ENCODE results near the gene TUBB3. TPM values are rescaled to one million over a fixed set of nuclear protein-coding genes. Genes with fewer than 3 reads are reported as not detected.

TUBB3 gene
- total RNA-seq, 4 donors from 2014 or later = 5.3 to 11.8 (median 9.1) TPM

GRCh38 chr16:89952049-89952448 lies 28.9 kb downstream of the TUBB3 start:
- no peak for TF ChIP-seq POLR2AphosphoS5 (IDR thresholded peaks at IDR 0.05)
- no peak for TF ChIP-seq EP300 (IDR thresholded peaks at IDR 0.05)
- TF ChIP-seq POLR2A (IDR thresholded peaks at IDR 0.05) = no peak
- no peak for TF ChIP-seq CTCF (IDR thresholded peaks at IDR 0.05)
- Histone ChIP-seq H3K27me3 (no peaks in the 10 kb centered on the region), H3K9me3 (no peaks in the 10 kb centered on the region), H3K27ac (no peak overlapping the region), H3K4me1 (peaks cover 0 to 24% (median 13%) of the 10 kb centered on the region in 3 donors), H3K36me3 (peaks cover 0 to 34% of the 10 kb centered on the region in 2 donors), H3K4me3 (no peak overlapping the region)
- no peak for ATAC-seq
- 92 to 95% methylated on average over 9 to 11 of the region's 12 CpGs for WGBS, 2 donors (ENCODE audit: low coverage in 1 of 2)

GRCh38 chr16:89952551-89952950 lies 29.4 kb downstream of the TUBB3 start:
- no peak for ATAC-seq
- no CpG with 5 or more reads among the region's 6 CpGs for WGBS, 2 donors (ENCODE audit: low coverage in 1 of 2)

DNA sequence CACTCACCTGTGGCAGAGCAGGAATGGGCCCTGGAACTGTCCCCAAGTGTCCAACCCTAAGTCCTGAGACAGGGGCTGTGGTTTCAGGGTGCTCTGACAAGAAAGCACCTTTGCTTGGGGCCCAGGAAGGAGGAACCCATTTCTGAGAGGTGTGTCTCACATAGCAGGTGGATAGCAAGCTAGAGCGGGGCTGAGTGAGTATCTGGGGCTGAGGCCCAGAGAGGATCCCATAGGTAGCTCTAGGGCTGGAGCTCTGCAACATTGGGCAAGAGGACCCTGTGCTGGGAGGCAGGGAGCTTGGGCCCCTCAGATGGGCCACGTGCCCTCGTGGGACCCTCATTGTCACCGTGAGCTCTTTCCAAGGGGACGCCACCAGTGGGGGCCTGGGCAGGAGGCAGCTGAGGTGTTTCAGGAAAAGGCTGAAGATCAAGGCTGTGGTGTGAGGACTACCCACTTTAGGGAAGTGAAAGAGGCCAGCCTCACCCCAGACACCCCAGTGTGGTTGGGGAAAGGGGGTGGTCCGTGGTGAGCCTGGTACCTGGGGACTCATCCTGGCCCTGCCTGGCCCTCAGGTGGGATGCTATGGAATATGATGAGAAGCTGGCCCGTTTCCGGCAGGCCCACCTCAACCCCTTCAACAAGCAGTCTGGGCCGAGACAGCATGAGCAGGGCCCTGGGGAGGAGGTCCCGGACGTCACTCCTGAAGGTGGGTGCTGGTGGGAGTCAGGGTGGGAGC lies 30.7 kb downstream of the TUBB3 start:
- TF ChIP-seq POLR2A (IDR thresholded peaks at IDR 0.05) = no peak
- no peak for TF ChIP-seq CTCF (IDR thresholded peaks at IDR 0.05)
- Histone ChIP-seq H3K9me3 (no peaks in the 10 kb centered on the region), H3K36me3 (peaks cover 0 to 52% of the 10 kb centered on the region in 2 donors), H3K27me3 (no peaks in the 10 kb centered on the region), H3K4me1 (peaks cover 0 to 13% (median 6%) of the 10 kb centered on the region in 3 donors), H3K27ac (no peak overlapping the region), H3K4me3 (no peak overlapping the region)
- 76 to 88% methylated on average over 4 to 6 of the region's 11 CpGs for WGBS, 2 donors (ENCODE audit: low coverage in 1 of 2)
- no peak for ATAC-seq

More at GRCh38 chr16:89952551-89952950, 29.4 kb downstream of the TUBB3 start:
- no peak overlapping the region for H3K4me3 ChIP-seq
- no peaks in the 10 kb centered on the region for H3K27me3 ChIP-seq
- peaks cover 0 to 39% of the 10 kb centered on the region in 2 donors for H3K36me3 ChIP-seq
- TF ChIP-seq CTCF (IDR thresholded peaks at IDR 0.05) (no peak), EP300 (IDR thresholded peaks at IDR 0.05) (no peak), POLR2AphosphoS5 (IDR thresholded peaks at IDR 0.05) (no peak), POLR2A (IDR thresholded peaks at IDR 0.05) (no peak)
- no peak overlapping the region for H3K27ac ChIP-seq
- H3K4me1 ChIP-seq = peaks cover 0 to 22% (median 12%) of the 10 kb centered on the region in 3 donors
- H3K9me3 ChIP-seq = no peaks in the 10 kb centered on the region

GRCh38 chr16:89954462-89954861 lies 31.3 kb downstream of the TUBB3 start:
- peaks cover 0 to 58% of the 10 kb centered on the region in 2 donors for H3K36me3 ChIP-seq
- no peak for ATAC-seq

More at GRCh38 chr16:89954462-89954861, 31.3 kb downstream of the TUBB3 start:
- H3K4me1 ChIP-seq = peaks cover 0 to 8% (median 3%) of the 10 kb centered on the region in 3 donors
- TF ChIP-seq POLR2AphosphoS5 (IDR thresholded peaks at IDR 0.05) = no peak
- TF ChIP-seq EP300 (IDR thresholded peaks at IDR 0.05) = no peak
- no peak for TF ChIP-seq POLR2A (IDR thresholded peaks at IDR 0.05)
- no peak for TF ChIP-seq CTCF (IDR thresholded peaks at IDR 0.05)
- H3K9me3 ChIP-seq = no peaks in the 10 kb centered on the region
- no peaks in the 10 kb centered on the region for H3K27me3 ChIP-seq
- H3K4me3 ChIP-seq = no peak overlapping the region
- H3K27ac ChIP-seq = no peak overlapping the region
- 87 to 100% methylated on average over 3 to 8 of the region's 15 CpGs for WGBS, 2 donors (ENCODE audit: low coverage in 1 of 2)

Measured in gastroesophageal sphincter (tissue), 4 donors.